BLaER1 treated with 17β-estradiol and CSF1 and Interleukin-3, amounts not matched to agents 10 nM and 100 nM (cell line): ENCODE data around the gene GBX2.

Experiments
- H3K27ac ChIP-seq, 11 experiments: shearing (Covaris generic); formaldehyde crosslinking; 2 replicates each; pipeline ENCODE4 v1.8.1; 2022
- H3K27me3 ChIP-seq, 11 experiments: shearing (Covaris generic); formaldehyde crosslinking; 2 replicates each; pipeline ENCODE4 v1.8.1; 2022
- H3K36me3 ChIP-seq, 11 experiments: shearing (Covaris generic); formaldehyde crosslinking; 2 replicates each; pipeline ENCODE4 v1.8.1; 2022
- H3K4me1 ChIP-seq, 10 experiments: shearing (Covaris generic); formaldehyde crosslinking; 2 replicates each; pipeline ENCODE4 v1.8.1; 2022
- H3K4me2 ChIP-seq, 11 experiments: shearing (Covaris generic); formaldehyde crosslinking; 2 replicates each; pipeline ENCODE4 v1.8.1; 2022
- H3K4me3 ChIP-seq, 10 experiments: shearing (Covaris generic); formaldehyde crosslinking; 2 replicates each; pipeline ENCODE4 v1.8.1; 2022
- H3K9ac ChIP-seq, 11 experiments: shearing (Covaris generic); formaldehyde crosslinking; 2 replicates each; pipeline ENCODE4 v1.8.1; 2022
- H3K9me3 ChIP-seq, 11 experiments: shearing (Covaris generic); formaldehyde crosslinking; replicated peaks in 1 of 11; 2 replicates each; pipeline ENCODE4 v1.8.1; 2022
- H4K20me1 ChIP-seq, 11 experiments: shearing (Covaris generic); formaldehyde crosslinking; 2 replicates each; pipeline ENCODE4 v1.8.1; 2022
- Cebpa-rat ChIP-seq, 11 experiments: shearing (Covaris generic); IDR thresholded peaks; 2 replicates each; pipeline ENCODE4 v1.8.1; 2022

Gene GBX2

DNA sequence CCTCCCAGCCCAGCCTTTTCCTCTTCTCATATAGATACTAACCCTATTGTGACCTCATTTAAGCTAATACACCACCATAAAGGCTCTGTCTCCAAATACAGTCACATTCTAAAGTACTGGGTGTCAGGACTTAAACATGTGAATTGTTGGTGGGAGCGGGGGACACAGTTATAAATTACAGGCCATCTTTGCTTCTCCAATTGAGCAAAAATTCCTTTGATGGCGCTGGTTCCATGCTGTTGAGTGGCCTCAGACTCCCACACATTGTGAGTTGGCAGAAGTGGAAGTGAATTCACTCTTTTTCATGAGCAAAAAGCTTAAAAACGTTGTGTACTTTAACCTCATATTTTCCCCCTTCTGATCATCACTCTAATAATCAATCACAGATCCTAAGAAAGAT lies 46.0 kb downstream of the GBX2 start:
- no peak for TF ChIP-seq Cebpa-rat (IDR thresholded peaks at IDR 0.05)
- Histone ChIP-seq H3K4me2 (no peak overlapping the region), H3K27ac (no peak overlapping the region)

DNA sequence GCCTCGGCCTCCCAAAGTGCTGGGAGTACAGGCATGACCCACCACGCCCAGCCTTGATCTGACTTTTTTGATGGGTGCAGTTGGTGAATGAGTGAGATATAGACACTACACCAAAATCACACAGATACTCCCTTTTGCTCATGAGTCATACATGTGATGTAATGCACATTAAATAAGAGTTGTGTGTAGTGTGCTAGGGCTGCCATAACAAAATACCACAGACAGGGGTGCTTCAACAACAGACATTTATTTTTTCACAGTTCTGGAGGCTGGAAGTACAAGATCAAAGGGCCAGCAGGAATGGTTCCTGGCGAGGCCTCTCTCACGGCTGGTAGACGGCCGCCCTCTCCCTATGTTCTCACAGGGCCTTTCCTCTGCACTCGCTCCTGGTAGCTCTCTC lies 46.6 kb downstream of the GBX2 start:
- Histone ChIP-seq H3K4me2 (no peak overlapping the region), H3K27me3 (no peaks in the 10 kb centered on the region), H3K9me3 (no peaks in the 10 kb centered on the region), H3K9ac (no peak overlapping the region), H3K36me3 (peaks cover 0 to 55% (median 31%) of the 10 kb centered on the region in 11 experiments; a peak in 18 of 22 replicates), H3K4me3 (no peak overlapping the region), H3K27ac (no peak overlapping the region), H3K4me1 (peaks cover 9 to 27% (median 24%) of the 10 kb centered on the region in 10 experiments), H4K20me1 (peaks cover 0 to 15% (median 0%) of the 10 kb centered on the region in 11 experiments; a peak in 3 of 22 replicates)
- no peak for TF ChIP-seq Cebpa-rat (IDR thresholded peaks at IDR 0.05)

More for the DNA sequence above, 46.0 kb downstream of the GBX2 start:
- Histone ChIP-seq H3K9ac (no peak overlapping the region), H3K4me3 (no peak overlapping the region), H4K20me1 (peaks cover 0 to 15% (median 0%) of the 10 kb centered on the region in 11 experiments; a peak in 3 of 22 replicates), H3K4me1 (peaks cover 9 to 34% (median 31%) of the 10 kb centered on the region in 10 experiments), H3K9me3 (no peaks in the 10 kb centered on the region), H3K36me3 (peaks cover 0 to 60% (median 35%) of the 10 kb centered on the region in 11 experiments; a peak in 18 of 22 replicates), H3K27me3 (no peaks in the 10 kb centered on the region)

DNA sequence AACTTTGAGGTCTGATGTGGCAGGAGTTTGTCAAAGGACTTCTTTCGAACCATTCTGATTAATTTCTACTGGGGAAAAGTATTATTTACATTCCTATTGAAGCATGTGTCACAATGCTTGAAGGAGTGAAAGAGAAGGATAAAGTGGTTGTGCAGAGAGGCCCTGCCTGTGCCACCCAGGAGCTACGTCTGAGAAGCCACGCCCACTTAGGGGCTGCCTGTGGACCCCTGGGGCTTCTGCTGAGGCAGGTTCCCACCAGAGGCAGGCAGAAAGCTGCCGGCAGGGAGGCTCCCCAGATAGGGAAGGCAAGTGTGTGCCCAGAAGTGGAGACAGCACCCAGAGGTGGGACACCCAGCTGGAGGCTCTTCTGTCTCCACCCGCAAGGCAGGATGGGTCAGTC lies 47.4 kb downstream of the GBX2 start:
- Histone ChIP-seq H3K4me1 (peaks cover 9 to 26% (median 22%) of the 10 kb centered on the region in 10 experiments), H3K4me3 (no peak overlapping the region), H4K20me1 (peaks cover 0 to 15% (median 0%) of the 10 kb centered on the region in 11 experiments; a peak in 3 of 22 replicates), H3K27me3 (no peaks in the 10 kb centered on the region), H3K27ac (no peak overlapping the region), H3K36me3 (peaks cover 0 to 48% (median 26%) of the 10 kb centered on the region in 11 experiments; a peak in 18 of 22 replicates), H3K9ac (no peak overlapping the region), H3K9me3 (no peaks in the 10 kb centered on the region), H3K4me2 (no peak overlapping the region)
- no peak for TF ChIP-seq Cebpa-rat (IDR thresholded peaks at IDR 0.05)

DNA sequence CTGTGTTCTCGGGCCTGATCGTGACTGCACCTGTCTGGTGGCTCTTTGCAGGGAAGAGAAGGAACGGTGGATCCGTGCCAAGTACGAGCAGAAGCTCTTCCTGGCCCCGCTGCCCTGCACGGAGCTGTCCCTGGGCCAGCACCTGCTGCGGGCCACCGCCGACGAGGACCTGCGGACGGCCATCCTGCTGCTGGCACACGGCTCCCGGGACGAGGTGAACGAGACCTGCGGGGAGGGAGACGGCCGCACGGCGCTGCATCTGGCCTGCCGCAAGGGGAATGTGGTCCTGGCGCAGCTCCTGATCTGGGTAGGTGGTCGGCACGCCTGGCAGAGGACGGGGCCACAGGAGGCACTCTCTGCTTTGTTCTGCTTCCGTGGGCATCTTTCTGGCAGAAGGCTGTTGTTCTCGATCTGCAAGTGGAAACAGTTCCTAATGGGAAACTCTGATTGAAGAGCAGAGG lies 48.0 kb downstream of the GBX2 start:
- no peaks in the 10 kb centered on the region for H3K9me3 ChIP-seq
- H3K27me3 ChIP-seq = no peaks in the 10 kb centered on the region
- TF ChIP-seq Cebpa-rat (IDR thresholded peaks at IDR 0.05) = no peak
- peaks cover 0 to 41% (median 21%) of the 10 kb centered on the region in 11 experiments; a peak in 16 of 22 replicates for H3K36me3 ChIP-seq
- no peak overlapping the region for H3K27ac ChIP-seq
- peak overlapping the region in 3 of 11 experiments; percentile 21 to 32 (median 32); a peak in 4 of 22 replicates for H3K4me2 ChIP-seq
- peaks cover 9 to 24% (median 19%) of the 10 kb centered on the region in 10 experiments for H3K4me1 ChIP-seq
- H3K9ac ChIP-seq = no peak overlapping the region
- peaks cover 0 to 15% (median 0%) of the 10 kb centered on the region in 11 experiments; a peak in 3 of 22 replicates for H4K20me1 ChIP-seq
- H3K4me3 ChIP-seq = no peak overlapping the region

DNA sequence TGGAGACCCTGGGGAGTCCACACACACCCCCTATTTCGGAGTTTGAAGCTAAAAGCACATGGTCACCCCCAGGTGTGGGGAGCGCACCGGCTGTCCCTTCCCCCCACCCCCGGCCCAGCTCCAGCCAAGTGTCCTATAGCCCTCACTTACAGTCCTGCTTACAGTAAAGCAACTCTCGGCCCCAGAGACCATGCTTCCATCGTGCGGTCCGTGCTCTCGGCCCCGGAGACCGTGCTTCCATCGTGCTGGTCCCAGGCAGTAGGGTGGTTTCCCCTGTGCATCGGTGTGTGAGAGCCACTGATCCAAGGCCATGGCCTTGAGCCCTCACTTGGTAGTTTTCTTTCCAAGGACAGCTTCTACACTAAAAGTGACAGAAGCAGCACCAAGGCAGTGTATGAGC lies 48.7 kb downstream of the GBX2 start:
- Histone ChIP-seq H3K27me3 (no peaks in the 10 kb centered on the region), H3K4me1 (peaks cover 3 to 17% (median 12%) of the 10 kb centered on the region in 10 experiments; a peak in 19 of 20 replicates)

DNA sequence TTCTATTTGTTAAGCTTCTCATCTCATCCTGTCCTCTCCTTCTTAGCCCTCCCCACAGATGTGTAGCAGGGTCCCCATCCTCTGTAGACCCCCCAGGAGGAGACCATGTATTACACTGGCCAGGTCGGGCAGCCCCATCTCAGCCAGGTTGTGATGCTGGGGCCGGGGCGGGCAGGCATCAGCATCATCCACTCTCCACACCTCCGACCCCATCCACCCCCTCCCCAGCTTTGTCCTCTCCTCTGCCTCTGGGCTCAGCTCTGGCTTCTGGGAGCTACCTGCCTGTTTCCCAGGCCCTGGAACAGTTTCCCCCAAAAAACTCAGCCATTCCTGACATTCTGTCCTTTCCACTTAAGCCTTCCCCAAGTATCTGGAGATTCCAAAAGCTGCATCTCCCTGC lies 49.2 kb downstream of the GBX2 start:
- TF ChIP-seq Cebpa-rat (IDR thresholded peaks at IDR 0.05) = no peak
- Histone ChIP-seq H3K27ac (no peak overlapping the region), H3K4me2 (peak overlapping the region in 4 of 11 experiments; percentile 9 to 32 (median 24); a peak in 3 of 22 replicates), H3K9ac (no peak overlapping the region), H4K20me1 (peaks cover 0 to 15% (median 0%) of the 10 kb centered on the region in 11 experiments; a peak in 3 of 22 replicates), H3K4me1 (peaks cover 0 to 14% (median 10%) of the 10 kb centered on the region in 10 experiments; a peak in 8 of 20 replicates), H3K36me3 (peaks cover 0 to 33% (median 13%) of the 10 kb centered on the region in 11 experiments; a peak in 12 of 22 replicates), H3K27me3 (no peaks in the 10 kb centered on the region), H3K4me3 (no peak overlapping the region), H3K9me3 (no peaks in the 10 kb centered on the region)

More for the DNA sequence above, 48.7 kb downstream of the GBX2 start:
- Histone ChIP-seq H3K36me3 (peaks cover 0 to 36% (median 15%) of the 10 kb centered on the region in 11 experiments; a peak in 14 of 22 replicates), H3K4me2 (peak overlapping the region in 6 of 11 experiments; percentile 4 to 32 (median 24); a peak in 7 of 22 replicates), H4K20me1 (peaks cover 0 to 15% (median 0%) of the 10 kb centered on the region in 11 experiments; a peak in 3 of 22 replicates), H3K9ac (no peak overlapping the region), H3K9me3 (no peaks in the 10 kb centered on the region), H3K4me3 (no peak overlapping the region), H3K27ac (no peak overlapping the region)
- TF ChIP-seq Cebpa-rat (IDR thresholded peaks at IDR 0.05) = no peak

DNA sequence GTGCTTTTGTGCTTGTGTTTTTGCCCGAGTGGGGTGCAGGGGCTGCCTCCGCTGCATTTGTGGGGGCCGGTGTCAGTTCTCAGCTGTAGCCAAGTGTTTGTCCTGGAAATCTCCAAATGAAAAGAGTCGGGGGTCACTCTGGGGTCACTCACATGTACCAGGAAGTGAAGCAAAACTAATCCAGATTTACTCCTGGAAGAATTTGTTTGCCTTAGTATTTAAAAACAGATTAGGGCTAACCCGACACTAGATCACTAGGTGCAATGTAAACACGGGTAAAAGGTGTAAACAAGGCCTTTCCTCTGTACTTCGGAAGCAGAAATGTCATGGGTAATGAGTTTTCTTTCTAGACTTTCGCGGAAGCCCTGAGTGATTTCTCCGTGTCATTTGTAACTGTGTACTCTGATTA lies 50.3 kb downstream of the GBX2 start:
- Histone ChIP-seq H3K4me1 (peaks cover 0 to 14% (median 10%) of the 10 kb centered on the region in 10 experiments; a peak in 8 of 20 replicates), H3K4me3 (no peak overlapping the region), H4K20me1 (peaks cover 0 to 15% (median 0%) of the 10 kb centered on the region in 11 experiments; a peak in 3 of 22 replicates), H3K4me2 (no peak overlapping the region), H3K27me3 (no peaks in the 10 kb centered on the region), H3K36me3 (peaks cover 0 to 22% (median 8%) of the 10 kb centered on the region in 11 experiments; a peak in 9 of 22 replicates), H3K9me3 (no peaks in the 10 kb centered on the region), H3K9ac (no peak overlapping the region), H3K27ac (no peak overlapping the region)
- no peak for TF ChIP-seq Cebpa-rat (IDR thresholded peaks at IDR 0.05)

DNA sequence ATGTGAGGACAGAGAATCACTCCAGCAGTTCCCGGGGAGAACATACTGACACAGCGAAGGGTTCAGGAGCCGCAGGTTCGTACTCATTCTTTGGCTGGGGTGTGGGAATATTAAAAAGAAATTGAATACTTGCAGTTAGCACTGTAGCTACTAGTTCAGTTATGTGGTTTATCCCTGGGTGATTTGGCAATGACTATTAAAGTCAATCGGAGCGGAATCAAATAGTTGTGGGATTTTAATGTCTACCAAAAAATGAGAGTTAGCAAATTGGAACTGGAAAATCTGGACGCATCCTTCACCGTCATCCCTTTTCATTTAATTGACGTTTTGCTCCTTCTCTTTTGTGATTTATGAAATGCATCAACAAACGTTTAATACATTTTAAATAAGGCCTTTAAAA lies 50.8 kb downstream of the GBX2 start:
- Histone ChIP-seq H3K4me1 (peaks cover 0 to 14% (median 10%) of the 10 kb centered on the region in 10 experiments; a peak in 8 of 20 replicates), H3K36me3 (peaks cover 0 to 22% (median 4%) of the 10 kb centered on the region in 11 experiments; a peak in 9 of 22 replicates), H3K4me3 (no peak overlapping the region), H3K9me3 (no peaks in the 10 kb centered on the region), H3K4me2 (no peak overlapping the region), H3K27me3 (no peaks in the 10 kb centered on the region), H3K9ac (no peak overlapping the region), H3K27ac (no peak overlapping the region), H4K20me1 (peaks cover 0 to 15% (median 0%) of the 10 kb centered on the region in 11 experiments; a peak in 3 of 22 replicates)
- TF ChIP-seq Cebpa-rat (IDR thresholded peaks at IDR 0.05) = no peak
